ENCODE results near the gene IGFALS.
"Not testable (repeated sequence)": the region's sequence is repeated elsewhere in the genome, so short reads cannot be mapped to it uniquely, and the experiment has no call there.

The IGFALS gene

DNA sequence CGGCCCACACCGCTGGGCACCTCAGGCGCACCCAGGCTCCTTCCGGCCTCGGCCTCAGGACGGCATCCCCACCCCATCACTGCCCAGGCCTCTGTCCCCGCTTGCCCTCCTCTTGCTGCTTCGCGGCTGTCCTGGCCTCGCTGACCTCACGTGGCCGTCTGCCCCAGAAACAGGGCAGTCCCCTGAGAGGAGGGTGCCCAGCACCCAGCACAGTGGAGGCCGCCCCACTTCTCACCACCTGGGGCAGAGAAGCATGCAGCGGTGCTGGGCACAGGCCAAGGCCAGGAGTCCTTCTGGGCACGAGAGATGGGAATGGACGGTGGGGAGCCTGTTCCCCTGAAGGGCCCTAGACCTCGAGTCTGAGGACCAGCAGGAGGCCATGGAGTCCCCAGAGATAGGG, 24.2 kb upstream of the IGFALS start:
- no peak for DNase-seq

DNA sequence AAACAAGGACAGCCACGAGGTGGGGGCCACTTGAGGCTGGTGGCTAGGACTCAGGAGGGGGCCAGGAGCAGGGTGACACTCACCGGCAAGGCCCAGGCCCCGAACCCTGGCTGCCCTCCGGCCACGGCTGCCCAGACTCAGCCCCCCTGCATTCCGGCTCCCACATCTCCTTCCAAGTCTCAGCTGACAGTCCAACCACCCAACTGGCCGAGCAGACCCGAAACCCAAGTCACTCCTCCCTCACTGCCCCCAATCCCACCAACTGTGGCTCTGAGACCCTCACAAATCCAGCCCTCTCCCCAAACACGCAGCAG, 23.7 kb upstream of the IGFALS start:
- no peak for DNase-seq

DNA sequence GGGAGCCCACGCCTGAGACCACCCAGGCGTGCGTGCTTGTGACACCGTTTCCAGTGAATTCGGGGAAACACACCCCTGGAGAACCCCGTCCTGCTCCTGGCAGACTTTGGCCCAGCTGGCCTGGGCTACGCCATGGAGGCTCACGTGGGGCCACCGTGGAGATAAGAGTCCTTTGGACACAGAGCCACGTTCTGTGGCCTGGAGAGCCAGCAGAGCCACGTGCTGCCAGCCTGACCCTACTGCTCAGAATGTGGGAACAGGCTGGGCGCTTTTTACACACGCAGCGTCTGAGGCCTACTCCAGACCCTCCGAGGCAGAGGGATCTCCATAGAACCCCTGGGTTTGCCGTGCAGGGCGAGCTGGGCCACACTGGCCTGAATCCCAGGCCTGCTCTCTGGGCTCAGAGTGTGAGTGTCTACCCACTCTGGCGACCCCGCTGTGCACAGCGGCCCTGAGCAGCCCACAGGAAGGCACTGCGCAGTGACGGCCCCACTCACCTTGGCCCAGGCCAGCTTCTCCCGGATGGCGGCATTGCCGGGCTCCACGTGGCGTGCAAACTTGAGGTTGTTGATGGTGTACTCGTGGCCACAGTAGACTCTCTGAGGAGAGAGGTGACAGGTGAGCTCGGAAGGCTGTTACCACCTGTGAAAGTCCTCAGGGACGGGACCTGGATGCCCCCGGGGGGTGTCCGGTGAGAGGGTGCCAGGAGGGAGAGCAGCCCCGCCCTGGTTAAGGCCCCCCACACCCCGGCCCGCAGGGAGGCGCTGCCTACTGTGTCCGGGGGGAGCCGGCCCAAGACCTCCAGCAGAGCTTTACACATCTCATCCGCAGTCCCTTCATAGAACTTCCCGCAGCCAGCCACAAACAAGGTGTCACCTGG, 23.1 kb upstream of the IGFALS start:
- no peak for DNase-seq

DNA sequence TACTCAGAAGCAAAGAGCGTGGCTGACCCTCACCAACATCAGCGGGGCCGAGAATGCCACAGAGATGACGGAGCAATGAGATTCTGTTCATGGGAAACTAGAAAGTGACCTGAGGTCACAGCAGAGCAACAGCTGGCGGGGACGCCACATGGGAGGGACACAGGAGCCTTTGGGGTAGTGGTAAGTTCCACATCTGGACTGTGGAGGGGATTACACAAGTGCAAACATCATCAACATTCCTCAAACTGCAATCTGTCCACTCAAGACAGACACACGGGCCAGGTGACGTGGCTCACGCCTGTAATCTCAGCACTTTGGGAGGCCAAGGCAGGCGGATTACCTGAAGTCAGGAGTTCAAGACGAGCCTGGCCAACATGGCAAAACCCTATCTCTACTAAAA, 22.0 kb upstream of the IGFALS start:
- DNase-seq, result no peak

DNA sequence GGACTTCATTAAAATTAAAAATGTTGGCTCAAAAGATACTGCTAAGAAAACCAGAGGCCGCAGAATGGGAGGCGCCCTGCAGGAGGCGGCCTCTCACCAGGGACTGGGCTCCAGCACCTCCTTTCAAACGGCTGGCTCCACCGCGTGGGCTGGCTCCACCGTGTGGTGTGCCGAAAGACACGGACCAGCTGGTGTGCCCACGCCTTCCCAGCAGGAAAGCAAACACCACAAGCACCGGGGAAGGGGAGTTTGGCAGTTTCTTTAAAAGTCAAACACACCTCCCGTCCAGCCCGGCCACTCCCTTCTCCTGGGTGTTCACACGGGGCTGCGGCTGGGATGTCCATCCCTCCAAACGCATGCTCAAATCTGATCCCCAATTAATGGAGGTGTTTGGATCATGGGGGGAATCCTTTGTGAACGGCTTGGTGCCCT, 19.2 kb upstream of the IGFALS start:
- DNase-seq, result peak in 1 of 4 experiments; percentile 33

DNA sequence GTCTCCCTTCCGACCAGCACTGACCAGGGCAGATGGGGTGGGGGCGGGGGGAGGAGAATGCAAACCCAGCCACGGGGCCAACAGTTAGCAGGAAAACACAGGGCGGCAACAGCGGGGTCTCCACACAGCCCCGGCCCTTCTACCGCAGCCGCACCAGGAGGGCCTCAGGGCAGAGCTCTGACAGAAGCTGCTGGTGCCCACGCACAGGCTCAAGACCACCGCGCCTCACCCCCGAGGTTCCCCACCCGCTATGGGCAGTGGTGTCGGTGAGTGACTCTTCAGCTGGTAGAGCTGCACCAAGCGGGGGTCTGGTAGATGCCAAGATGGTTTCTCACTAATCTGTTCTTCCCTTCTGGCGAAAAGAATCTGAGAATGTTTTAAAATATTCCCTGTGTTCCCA, 17.0 kb upstream of the IGFALS start:
- no peak for DNase-seq

DNA sequence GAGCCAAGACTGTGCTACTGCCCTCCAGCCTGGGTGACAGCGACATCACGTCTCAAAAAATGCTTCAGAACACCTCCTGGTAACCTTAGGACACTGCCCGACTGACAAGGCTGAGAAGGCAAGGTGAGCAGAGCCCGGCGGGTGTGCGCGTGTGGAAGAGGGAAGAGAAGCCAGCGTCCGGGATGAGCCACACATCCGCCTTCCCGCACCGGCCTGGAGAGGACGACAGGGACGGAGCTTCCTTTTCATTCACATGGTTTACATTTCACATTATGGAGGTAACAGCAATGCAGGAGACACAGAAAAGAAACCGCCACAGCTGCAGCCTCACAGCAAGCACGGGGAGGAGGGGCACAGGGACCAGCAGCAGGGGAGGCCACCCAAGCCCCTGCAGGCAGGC, 16.6 kb upstream of the IGFALS start:
- no peak for DNase-seq

DNA sequence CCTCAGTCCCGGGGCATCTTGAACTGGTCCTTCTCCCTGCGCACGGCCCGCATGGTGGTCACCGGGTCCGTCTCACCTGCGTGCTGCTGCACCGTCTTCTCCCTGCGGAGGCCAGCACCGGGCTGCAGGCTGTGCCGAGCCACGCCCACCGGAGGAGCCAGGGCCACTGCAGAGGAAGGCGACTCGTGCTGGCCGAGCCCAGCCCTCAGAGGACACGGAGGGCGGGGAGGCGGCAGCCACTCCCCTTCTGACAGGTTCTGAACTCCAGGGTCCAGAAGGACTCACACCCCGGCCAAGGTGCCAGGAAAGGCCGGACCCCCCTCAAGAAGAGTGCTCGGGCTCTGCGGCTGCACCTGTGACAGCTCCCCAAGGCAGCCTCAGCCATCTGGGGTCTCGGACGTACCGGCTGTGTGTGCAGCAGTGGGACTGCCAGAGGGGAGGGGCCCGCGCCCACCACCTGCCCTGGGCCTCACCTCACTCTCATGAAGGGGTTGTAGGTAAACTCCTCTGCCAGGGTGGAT, 15.8 kb upstream of the IGFALS start:
- no peak for DNase-seq

DNA sequence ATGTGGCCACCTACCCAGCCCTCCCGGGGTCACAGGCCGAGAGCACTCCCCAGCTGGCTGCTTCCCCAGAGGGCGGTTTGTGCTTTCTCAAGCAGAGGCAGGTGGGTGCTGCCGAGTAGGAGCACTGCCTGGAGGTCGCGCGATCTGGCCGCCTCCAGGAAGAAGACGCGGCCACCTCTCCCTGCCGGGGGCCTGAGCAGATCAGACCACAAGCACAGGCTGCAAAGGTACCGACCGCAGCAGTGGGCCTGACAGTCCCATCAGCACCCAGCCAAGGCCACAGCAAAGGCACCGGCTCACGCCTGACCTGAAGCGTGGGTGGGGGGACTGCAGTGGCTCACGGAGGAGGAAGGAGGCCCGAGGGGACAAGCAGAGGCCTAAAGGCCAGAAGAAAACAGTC, 15.2 kb upstream of the IGFALS start:
- no peak for DNase-seq

DNA sequence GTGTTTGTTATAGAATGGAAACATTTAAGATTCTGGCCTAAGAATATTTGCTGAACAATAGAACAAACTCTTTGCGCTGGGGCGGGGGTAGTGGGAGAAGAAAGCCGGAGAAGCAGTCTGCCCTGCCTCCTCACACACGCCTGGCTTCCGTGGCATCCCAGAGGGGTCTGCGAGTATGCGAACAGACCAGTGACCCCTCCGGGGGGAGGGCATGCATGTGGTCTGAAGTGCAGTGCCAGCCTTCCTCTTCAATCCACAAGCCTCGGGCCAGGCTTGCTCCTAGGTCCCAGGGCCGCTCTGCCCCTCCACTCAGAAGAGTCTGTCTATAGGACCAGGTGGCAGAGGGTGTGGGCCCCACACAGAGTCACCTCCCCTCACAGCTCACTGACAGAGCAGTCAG, 14.1 kb upstream of the IGFALS start:
- no peak for DNase-seq

DNA sequence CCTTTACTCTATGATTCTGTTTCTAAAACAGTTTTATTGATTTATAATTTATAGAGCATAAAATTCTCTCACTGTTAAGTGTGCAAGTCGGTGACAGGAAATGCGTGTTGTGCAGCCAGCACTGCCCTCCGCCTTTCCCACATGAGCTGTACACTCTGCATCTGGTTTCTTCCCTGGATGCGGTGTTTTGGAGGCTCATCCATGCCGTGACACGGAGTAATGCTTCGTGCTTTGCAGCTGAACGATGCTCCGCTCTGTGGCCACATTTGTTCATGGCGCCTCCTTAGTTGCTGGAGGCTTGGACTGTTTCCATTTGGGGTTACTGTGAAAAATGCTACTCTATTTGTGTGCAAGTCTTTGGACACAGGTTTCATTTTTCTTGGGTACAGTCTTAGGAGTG, 7.2 kb upstream of the IGFALS start:
- DNase-seq, result no peak

DNA sequence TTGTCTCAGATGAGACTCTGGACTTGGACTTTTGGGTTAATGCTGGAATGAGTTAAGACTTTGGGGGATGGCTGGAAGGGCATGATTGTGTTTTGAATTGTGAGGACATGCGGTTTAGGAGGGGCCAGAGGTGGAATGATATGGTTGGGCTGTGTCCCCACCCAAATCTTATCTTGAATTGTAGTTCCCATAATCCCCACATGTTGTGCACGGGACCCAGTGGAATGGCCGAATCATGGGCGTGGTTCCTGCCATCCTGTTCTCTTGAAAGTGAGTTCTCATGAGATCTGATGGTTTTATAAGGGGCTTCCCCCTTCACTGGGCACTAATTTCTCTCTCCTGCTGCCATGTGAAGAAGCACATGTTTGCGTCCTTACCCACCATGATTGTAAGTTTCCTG, 5.8 kb upstream of the IGFALS start:
- DNase-seq, result not testable (repeated sequence)

DNA sequence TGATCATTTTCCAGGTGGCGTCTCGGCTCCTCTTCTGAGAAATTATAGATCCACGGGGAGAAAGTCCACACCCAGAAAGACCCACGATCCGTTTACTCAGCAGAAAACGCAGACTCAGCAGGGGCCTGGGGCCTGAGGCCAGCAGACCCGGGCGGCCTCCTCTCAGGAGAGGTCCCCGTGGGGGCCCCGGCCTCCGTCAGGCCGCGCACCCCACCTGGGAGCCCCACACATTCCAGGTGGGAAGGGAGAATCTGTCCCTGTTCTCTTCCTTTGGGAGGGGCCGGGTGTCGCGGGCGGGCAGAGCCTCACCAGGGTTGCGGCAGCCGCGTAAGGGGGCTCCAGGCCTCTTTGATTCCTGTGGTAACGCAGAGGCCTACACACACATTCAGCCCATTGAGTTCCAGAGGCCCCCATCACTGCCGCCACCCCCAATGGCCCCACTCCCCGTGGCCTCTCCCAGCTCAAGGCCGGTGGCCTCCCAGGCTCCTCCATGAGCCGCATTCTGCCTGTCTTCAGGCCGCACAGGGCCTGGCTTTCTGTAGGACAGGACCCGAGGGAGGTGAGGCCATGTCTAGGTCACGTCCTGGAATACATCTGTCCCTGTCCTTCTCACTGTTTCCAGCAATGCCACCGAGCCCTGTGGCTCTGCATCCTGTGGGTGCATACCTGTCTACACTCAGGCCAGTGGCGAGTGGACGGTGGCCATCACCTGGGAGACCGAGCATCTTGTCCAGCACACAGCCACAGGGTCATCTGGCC, 1.6 kb upstream of the IGFALS start:
- no peak for DNase-seq

DNA sequence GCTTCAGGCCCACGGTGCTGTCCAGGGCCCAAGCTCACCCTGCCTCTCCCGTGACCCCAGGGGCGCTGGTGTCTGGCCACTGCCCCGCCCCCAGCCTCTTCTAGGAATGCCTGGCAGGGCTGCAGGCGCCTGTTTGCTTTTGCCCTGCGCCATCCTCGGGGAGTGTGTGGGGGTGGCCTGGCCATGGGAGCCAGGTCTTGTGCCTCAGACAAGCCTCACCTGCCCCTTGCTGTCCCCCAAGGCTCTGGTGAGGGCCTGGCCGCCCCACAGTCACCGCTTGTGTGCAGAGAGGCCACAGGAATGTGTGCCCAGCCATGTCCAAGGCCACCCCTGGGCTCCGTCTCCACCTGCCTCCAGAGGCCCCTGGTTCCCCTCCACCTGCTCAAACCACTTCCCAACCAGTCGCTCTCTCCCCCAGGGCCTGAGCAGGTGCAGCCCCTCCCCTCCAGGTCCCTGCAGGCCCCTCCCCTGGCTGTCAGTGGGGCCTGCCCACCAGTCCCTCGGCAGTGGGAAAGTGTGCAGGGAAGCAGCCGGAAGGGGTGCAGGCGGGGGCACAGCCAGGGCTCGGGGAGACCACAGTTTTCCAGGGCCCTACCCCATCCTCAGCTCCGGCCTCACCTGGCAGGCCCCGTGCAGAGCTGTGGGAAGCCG, 841 bp upstream of the IGFALS start:
- DNase-seq, result no peak

DNA sequence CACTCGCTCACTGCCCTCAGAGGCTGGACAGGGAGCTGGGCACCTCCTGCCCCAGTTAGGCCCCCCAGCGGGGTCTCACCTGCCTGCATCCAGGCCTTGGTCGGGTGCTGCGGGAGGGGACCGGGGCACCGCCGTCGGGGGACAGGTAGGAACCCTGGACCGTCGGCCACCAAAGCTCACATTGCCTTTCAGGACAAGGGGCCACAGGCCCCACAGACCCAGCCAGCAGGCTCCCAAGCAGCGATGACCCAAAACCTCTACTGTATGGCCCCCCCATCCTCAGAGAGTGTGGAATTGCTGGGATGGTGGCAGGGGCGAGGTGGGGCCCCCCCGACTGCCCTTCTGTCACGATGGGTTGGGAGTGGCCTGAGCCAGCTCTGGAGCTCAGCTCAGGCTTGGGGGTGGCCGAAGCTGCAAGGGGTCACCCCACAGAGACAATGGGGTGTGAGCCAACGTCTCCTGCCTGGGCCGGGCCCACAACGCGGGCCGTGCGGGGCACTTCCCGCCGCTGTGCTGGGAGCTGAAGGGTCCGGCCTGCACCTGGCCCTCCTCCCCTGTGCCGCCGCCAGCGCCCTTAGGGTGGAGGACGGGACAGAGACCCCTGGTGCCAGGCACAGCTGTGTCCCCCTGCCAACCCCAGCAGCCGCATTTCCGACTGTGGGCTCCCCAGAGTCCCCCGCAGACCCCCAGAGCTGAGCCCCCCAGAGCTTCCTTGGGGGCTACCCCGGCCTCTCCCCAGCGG, 498 bp downstream of the IGFALS start:
- DNase-seq, result no peak

DNA sequence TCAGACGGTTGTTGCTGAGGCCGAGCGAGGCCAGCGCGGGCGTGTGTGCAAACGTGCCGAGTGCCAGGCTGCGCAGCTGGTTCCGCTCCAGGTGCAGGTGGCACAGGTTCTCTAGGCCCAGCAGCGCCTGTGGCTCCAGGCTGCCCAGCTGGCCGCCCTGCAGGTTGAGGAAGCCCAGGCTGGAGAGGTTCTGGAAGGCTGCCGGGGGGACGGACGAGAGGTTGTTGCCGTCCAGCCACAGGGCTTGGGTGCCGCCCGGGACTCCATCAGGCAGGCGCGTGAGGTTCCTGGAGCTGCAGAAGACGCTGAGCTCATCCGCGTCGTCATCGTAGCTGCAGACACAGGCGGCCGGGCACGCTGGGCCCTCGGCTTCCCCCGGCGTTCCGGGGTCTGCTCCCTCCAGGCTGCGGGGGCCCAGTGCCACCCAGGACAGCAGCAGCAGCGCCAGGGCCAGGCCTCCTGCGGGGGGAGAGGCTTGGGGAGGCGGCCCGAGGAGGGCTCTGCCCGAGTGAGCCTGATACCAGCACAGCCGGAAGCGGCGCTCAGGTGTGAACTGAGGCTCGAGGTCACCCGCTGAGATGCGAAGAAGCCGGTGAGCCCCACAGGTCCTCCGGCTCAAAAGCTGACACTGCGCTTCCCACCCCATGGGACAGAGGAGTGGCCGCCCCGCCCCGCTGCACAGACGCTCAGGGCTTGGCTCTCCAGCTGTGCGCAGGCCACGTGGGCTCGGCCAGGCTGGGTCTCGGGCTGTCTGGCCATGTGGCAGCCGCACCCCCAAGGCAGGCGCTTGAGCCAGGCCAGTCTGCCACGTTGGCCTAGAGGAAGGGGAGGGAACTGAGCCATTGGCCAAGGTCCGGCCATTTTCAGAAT, 1.3 kb downstream of the IGFALS start:
- no peak for DNase-seq

DNA sequence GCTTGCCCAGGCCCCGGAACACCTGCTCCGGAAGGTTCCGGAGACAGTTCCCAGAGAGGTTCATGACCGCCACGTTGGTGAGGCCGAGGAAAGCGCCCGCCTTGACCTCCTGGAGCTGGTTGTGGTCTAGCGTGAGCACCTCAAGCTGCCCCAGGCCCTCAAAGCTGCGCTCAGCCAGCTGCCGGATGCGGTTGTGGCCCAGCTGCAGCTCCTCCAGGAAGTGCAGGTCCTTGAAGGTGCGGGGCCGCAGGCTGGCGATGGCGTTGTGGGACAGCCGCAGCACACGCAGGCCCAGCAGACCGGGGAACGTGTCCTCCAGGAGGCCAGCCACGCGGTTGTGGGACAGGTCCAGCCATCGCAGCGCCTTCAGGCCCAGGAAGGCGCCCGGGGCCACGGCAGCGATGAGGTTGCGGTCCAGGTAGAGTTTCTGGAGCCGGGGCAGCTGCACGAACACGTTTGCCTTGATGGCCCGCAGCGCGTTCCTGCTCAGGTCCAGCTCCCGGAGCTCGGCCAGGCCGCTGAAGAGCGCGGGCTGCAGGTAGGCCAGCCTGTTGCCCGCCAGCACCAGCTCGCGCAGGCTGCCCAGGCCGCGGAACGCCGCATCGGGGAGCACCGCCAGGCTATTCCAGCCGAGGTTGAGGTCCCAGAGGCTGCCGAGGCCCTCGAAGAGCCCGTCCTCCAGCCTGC, 2.1 kb downstream of the IGFALS start:
- no peak for DNase-seq

DNA sequence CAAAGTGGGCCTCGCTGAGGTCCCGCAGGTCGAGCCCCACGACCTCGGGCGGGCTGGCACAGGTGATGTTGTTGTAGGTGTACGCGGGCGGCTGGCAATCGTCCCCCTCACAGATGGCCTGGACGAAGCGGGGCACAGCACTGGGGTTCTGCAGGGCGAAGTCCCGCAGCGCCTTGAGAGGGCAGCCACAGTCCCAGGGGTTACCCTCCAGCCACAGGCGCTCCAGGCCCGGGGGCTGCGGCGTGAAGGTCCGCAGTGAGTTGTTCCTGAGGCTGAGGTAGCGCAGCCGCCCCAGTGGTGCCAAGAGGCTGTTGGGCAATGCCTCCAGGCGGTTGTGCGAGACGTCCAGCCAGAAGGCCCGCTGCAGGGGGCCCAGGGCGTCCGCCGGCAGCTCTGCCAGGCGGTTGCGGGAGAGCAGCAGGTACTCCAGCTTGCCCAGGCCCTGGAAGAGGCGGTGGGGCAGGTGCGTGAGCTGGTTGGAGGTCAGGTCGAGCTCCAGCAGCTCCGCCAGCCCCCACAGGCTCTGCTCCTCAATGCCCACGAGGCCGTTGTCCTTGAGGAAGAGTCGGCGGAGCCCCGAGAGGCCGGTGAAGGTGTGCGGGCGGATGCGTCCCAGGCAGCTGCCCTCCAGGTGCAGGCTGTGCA, 2.8 kb downstream of the IGFALS start:
- no peak for DNase-seq

DNA sequence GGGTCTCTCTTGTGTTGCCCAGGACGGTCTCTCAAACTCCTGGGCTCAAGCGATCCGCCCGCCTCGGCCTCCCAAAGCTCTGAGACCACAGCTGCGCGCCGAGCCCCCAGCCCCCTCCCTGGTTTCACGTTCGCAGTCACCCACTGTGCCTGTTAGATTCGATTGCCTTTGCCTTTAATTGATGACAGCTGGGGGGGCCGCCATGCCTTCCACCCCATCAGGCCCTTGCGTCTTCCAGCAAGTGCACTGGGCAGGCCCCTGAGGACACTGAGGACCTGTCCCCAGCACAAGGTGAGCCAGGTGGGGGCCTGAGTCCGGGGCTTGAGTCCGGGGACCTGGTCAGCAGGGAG, 3.3 kb downstream of the IGFALS start:
- DNase-seq, result no peak

DNA sequence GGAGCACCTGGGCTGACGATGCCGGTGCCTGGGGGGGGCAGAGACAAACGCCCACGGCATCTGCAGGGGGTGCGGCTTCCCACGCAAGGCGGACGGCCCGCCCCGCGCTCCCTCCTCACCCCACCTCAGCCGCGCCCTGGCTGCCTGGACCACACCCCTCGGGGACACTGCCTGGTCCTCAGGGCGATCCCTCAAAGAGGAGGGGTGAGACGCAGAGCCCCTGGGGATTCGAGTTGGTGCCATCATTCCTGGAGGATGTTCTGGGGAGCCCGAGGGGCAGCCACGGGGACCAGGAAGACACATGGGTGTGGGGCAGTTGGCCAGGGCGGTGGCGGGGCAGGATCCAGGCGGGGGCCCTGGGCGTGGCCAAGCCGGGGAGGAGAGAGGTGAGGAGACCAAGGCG, 3.9 kb downstream of the IGFALS start:
- DNase-seq, result no peak

DNA sequence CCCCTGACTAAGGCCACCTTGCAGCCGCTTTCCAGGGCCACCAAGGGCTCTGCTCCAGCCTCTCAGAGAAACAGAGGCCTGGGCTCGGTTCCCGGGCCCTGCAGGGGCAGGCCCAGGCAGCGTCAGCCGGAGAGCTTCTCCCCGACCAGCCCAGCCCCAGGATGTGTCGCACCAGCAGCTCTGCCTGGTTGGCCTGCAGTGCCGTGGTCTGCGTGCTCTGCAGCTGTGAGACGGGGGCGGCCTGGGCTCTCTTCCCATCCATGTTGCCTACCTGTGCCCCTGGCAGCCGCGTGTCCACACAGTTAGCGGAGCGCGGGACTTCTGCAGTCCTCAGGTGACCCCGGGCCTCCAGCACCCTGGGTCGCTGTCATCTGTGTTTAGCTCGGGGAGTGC, 4.8 kb downstream of the IGFALS start:
- DNase-seq, result no peak

Data from activated CD4-positive, CD25-positive, alpha-beta regulatory T cell (primary cell).